Neuronal stem cell (in vitro differentiated cells): ENCODE data around the gene TCEANC2.

Experiments
- DNase-seq: peaks from one replicate; pipeline ENCODE4 v3.0.0-alpha.2; 2013; ENCODE audit warnings: low spot score
- H2AFZ ChIP-seq: one replicate; pipeline ENCODE4 v1.6.1; 2013; ENCODE audit warnings: mild to moderate bottlenecking, low read length, inconsistent platforms
- H2AK5ac ChIP-seq: 2 replicates; pipeline ENCODE4 v1.6.1; 2013; ENCODE audit warnings: low read depth, mild to moderate bottlenecking, inconsistent platforms, low read length, moderate library complexity, mixed read lengths
- H2BK120ac ChIP-seq: 2 replicates; pipeline ENCODE4 v1.6.1; 2013; ENCODE audit warnings: low read depth, mild to moderate bottlenecking, inconsistent platforms, low read length, moderate library complexity, mixed read lengths
- H2BK12ac ChIP-seq: one replicate; pipeline ENCODE4 v1.6.1; 2013; ENCODE audit warnings: low read length, inconsistent platforms
- H2BK15ac ChIP-seq: 2 replicates; pipeline ENCODE4 v1.6.1; 2013; ENCODE audit warnings: mild to moderate bottlenecking, low read length, inconsistent platforms, mixed read lengths
- H2BK5ac ChIP-seq: one replicate; pipeline ENCODE4 v1.6.1; 2013; ENCODE audit warnings: inconsistent platforms, mild to moderate bottlenecking, low read length, moderate library complexity
- H3K14ac ChIP-seq: one replicate; pipeline ENCODE4 v1.6.1; 2013; ENCODE audit warnings: low read length, inconsistent platforms
- H3K18ac ChIP-seq: 2 replicates; pipeline ENCODE4 v1.6.1; 2013; ENCODE audit warnings: low read length, inconsistent platforms
- H3K23ac ChIP-seq: 2 replicates; pipeline ENCODE4 v1.6.1; 2013; ENCODE audit warnings: low read depth, mild to moderate bottlenecking, mixed read lengths, low read length, inconsistent platforms; ENCODE audit not compliant: poor library complexity
- H3K27ac ChIP-seq: replicated peaks from 3 replicates; pipeline ENCODE4 v1.5.1; 2013; ENCODE audit warnings: low read length, inconsistent platforms
- H3K27me3 ChIP-seq, 3 experiments: 2 replicates each; pipeline ENCODE4 v1.6.1; 2013; ENCODE audit warnings: low read length in 3 of 3, mild to moderate bottlenecking in 2 of 3, inconsistent platforms in 1 of 3, low read depth in 1 of 3, mixed read lengths in 1 of 3, moderate library complexity in 1 of 3; ENCODE audit not compliant: control insufficient read depth in 3 of 3, insufficient read depth in 3 of 3
- H3K36me3 ChIP-seq, 2 donors: replicated peaks in 1 of 2; 2 replicates each; pipeline ENCODE4 v1.6.1; 2013; ENCODE audit warnings: low read length in 2 of 2; ENCODE audit not compliant: control insufficient read depth in 2 of 2, insufficient read depth in 2 of 2
- H3K4ac ChIP-seq: 2 replicates; pipeline ENCODE4 v1.6.1; 2013; ENCODE audit warnings: inconsistent platforms, mild to moderate bottlenecking, low read length, moderate library complexity
- H3K4me1 ChIP-seq, 2 donors: 1 replicate in 1 of 2; 2 replicates in 1 of 2; pipeline ENCODE4 v1.6.1; 2013; ENCODE audit warnings: low read length in 2 of 2, low read depth in 1 of 2; ENCODE audit not compliant: control insufficient read depth in 2 of 2, insufficient read depth in 1 of 2
- H3K4me2 ChIP-seq: one replicate; pipeline ENCODE4 v1.6.1; 2013; ENCODE audit warnings: mild to moderate bottlenecking, low read length, inconsistent platforms; ENCODE audit not compliant: insufficient read depth, poor library complexity, severe bottlenecking
- H3K4me3 ChIP-seq, 2 donors: 2 replicates each; pipeline ENCODE4 v1.5.1; 2013; ENCODE audit warnings: low read length in 2 of 2, mild to moderate bottlenecking in 2 of 2, inconsistent platforms in 1 of 2, moderate library complexity in 1 of 2
- H3K79me1 ChIP-seq: one replicate; pipeline ENCODE4 v1.6.1; 2013; ENCODE audit warnings: low read depth, mild to moderate bottlenecking, inconsistent platforms, low read length, moderate library complexity
- H3K9ac ChIP-seq: one replicate; pipeline ENCODE4 v1.6.1; 2013; ENCODE audit warnings: mild to moderate bottlenecking, low read depth, low read length, inconsistent platforms; ENCODE audit not compliant: poor library complexity
- H3K9me3 ChIP-seq, 2 donors: replicated peaks in 1 of 2; 2 replicates each; pipeline versions ENCODE3 to v1.6.1; 2013; ENCODE audit warnings: low read length in 2 of 2, mild to moderate bottlenecking in 2 of 2, inconsistent platforms in 1 of 2, low read depth in 1 of 2, mixed read lengths in 1 of 2, moderate library complexity in 1 of 2; ENCODE audit not compliant: control insufficient read depth in 2 of 2, insufficient read depth in 1 of 2
- H4K8ac ChIP-seq: one replicate; pipeline ENCODE4 v1.6.1; 2013; ENCODE audit warnings: low read depth, mild to moderate bottlenecking, inconsistent platforms, low read length, moderate library complexity
- H4K91ac ChIP-seq: one replicate; pipeline ENCODE4 v1.6.1; 2013; ENCODE audit warnings: low read length, low read depth, mild to moderate bottlenecking, inconsistent platforms; ENCODE audit not compliant: poor library complexity
- WGBS, 2 donors: extraction: QIAGEN DNeasy Blood & Tissue Kit; methylation state at CpG; one replicate each; pipeline ENCODE4 v1.1.7; 2013; ENCODE audit warnings: missing lambda C conversion rate in 2 of 2, mixed read lengths in 1 of 2; ENCODE audit not compliant: insufficient read length in 2 of 2, insufficient replicate concordance in 1 of 2; ENCODE audit errors: extremely low coverage in 2 of 2; 5-methylcytosine and 5-hydroxymethylcytosine counted together

TCEANC2 gene

DNA sequence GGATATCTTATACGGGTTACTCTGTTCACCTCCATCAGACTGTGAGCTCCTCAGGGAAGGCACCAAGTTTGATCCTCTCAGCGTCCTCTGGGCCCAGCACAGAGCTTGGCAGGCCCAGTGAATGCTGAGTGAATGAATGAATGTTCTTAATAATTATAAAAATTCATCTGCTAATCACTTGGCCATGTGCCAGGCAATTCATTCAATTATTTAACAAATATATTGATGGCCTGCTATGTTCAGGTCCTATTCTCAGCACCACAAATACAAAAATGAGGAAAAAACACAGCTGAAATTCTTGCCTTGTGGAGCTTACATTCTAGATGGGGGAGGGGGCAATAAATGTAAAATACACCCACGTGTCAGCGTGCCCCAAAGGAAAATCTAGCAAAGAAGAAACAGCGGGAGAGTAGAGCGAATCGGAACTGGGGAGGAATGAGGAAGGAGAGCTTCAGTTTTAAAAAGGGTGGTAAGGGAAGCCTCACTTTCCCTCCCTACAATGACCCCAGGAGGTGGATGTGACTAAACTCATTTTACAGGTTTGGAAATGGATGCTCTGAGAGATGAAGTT is 83.6 kb downstream of the TCEANC2 start:
- Histone ChIP-seq H4K91ac (no peak overlapping the region), H3K23ac (no peak overlapping the region), H2AFZ (peak overlapping the region; percentile 39), H3K27me3 (peaks cover 0 to 4% (median 0%) of the 10 kb centered on the region in 3 experiments), H2BK12ac (peak overlapping the region; percentile 88), H3K36me3 (no peaks in the 10 kb centered on the region), H4K8ac (no peak overlapping the region), H3K4ac (no peak overlapping the region), H2AK5ac (peak overlapping the region; percentile 30), H3K27ac (no peak overlapping the region), H2BK120ac (peak overlapping the region; percentile 66), H3K18ac (no peak overlapping the region), H3K4me1 (peaks cover 24 to 27% of the 10 kb centered on the region in 2 donors), H3K79me1 (no peaks in the 10 kb centered on the region), H3K9me3 (peaks cover 0 to 2% of the 10 kb centered on the region in 2 donors), H2BK15ac (peak overlapping the region; percentile 77), H2BK5ac (peak overlapping the region; percentile 21), H3K4me3 (no peak overlapping the region), H3K4me2 (no peak overlapping the region), H3K14ac (no peak overlapping the region), H3K9ac (no peak overlapping the region)
- DNase-seq, result no peak
- WGBS, 2 donors, result no CpG with 5 or more reads among the region's 7 CpGs

GRCh38 chr1:54137534-54138061 is 84.2 kb downstream of the TCEANC2 start:
- H2BK5ac ChIP-seq, result no peak overlapping the region
- H2BK15ac ChIP-seq, result peak overlapping the region; percentile 51
- H3K23ac ChIP-seq, result no peak overlapping the region
- DNase-seq, result no peak
- H2BK12ac ChIP-seq, result no peak overlapping the region
- no CpG with 5 or more reads among the region's 10 CpGs for WGBS, 2 donors
- peak overlapping the region; percentile 39 for H2AFZ ChIP-seq
- peak overlapping the region; percentile 14 for H3K14ac ChIP-seq
- no peak overlapping the region for H3K27ac ChIP-seq
- no peak overlapping the region for H4K8ac ChIP-seq
- H3K4me3 ChIP-seq, result no peak overlapping the region
- H2BK120ac ChIP-seq, result no peak overlapping the region
- peak overlapping the region; percentile 41 for H3K18ac ChIP-seq
- H3K27me3 ChIP-seq, result peaks cover 0 to 4% (median 0%) of the 10 kb centered on the region in 3 experiments
- H3K79me1 ChIP-seq, result no peaks in the 10 kb centered on the region
- no peak overlapping the region for H3K4ac ChIP-seq
- H3K4me1 ChIP-seq, result peaks cover 24 to 27% of the 10 kb centered on the region in 2 donors
- H3K9ac ChIP-seq, result no peak overlapping the region
- H3K4me2 ChIP-seq, result no peak overlapping the region
- H3K36me3 ChIP-seq, result no peaks in the 10 kb centered on the region
- H4K91ac ChIP-seq, result no peak overlapping the region
- H2AK5ac ChIP-seq, result peak overlapping the region; percentile 17
- H3K9me3 ChIP-seq, result peaks cover 0 to 2% of the 10 kb centered on the region in 2 donors

DNA sequence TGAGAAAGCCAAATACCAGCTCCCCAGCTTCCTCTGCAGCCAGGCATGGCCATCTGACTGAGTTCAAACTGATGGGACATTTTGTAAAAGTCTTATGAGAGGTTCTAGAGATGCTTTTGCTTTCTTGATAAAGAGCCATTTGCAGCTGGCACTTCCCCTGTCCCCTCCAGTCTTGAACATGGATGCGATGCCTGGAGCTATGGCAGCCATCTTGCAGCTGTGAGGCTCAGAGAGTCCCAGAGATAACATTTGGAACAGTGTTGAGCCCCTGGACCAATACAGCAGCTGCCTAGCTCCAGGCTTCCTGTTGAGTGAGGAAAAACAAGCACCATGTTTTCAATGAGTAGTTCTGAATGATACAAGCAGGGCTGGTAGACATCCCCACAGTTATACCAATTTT is 85.6 kb downstream of the TCEANC2 start:
- H2BK12ac ChIP-seq, result no peak overlapping the region
- H3K23ac ChIP-seq, result no peak overlapping the region
- no peaks in the 10 kb centered on the region for H3K79me1 ChIP-seq
- no peak overlapping the region for H3K27ac ChIP-seq
- no peaks in the 10 kb centered on the region for H3K36me3 ChIP-seq
- no peak overlapping the region for H3K4me2 ChIP-seq
- no peak overlapping the region for H3K18ac ChIP-seq
- H3K4me3 ChIP-seq, result no peak overlapping the region
- no peak overlapping the region for H2AFZ ChIP-seq
- H2BK5ac ChIP-seq, result no peak overlapping the region
- H4K91ac ChIP-seq, result no peak overlapping the region
- no peak overlapping the region for H4K8ac ChIP-seq
- peaks cover 0 to 7% (median 0%) of the 10 kb centered on the region in 3 experiments for H3K27me3 ChIP-seq
- H3K4ac ChIP-seq, result no peak overlapping the region
- H2BK120ac ChIP-seq, result no peak overlapping the region
- whole genome bisulfite sequencing, 2 donors, result no CpG with 5 or more reads among the region's 1 CpG
- DNase-seq, result no peak
- H3K9ac ChIP-seq, result no peak overlapping the region
- H2AK5ac ChIP-seq, result peak overlapping the region; percentile 43
- no peak overlapping the region for H3K14ac ChIP-seq
- H3K9me3 ChIP-seq, result peaks cover 0 to 2% of the 10 kb centered on the region in 2 donors
- H3K4me1 ChIP-seq, result peaks cover 24 to 27% of the 10 kb centered on the region in 2 donors
- H2BK15ac ChIP-seq, result no peak overlapping the region

DNA sequence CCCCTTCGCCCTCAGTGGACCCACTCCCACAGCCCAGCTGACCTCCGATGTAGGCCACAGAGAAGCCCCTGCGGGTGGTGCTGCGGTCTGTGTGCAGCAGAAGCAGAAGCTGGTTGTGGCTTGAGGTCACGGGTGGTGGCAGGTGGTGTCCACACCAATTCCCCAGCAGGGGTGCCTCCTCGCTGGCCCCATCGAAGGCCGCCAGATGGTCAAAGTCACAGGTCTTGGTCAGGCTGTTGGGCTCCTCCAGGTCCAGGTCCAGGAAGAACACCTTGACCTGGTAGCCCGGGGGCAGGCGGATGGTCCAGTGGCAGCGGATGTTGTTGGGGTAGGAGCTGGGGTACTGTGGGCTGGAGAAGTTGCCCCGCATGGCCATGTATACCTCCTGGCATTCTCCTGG is 86.3 kb downstream of the TCEANC2 start:
- H3K9me3 ChIP-seq, result peaks cover 0 to 2% of the 10 kb centered on the region in 2 donors
- no peak overlapping the region for H3K4me3 ChIP-seq
- H4K8ac ChIP-seq, result no peak overlapping the region
- peak overlapping the region; percentile 62 for H3K18ac ChIP-seq
- H2BK12ac ChIP-seq, result peak overlapping the region; percentile 50
- H3K27ac ChIP-seq, result no peak overlapping the region
- no peak overlapping the region for H3K4ac ChIP-seq
- H3K36me3 ChIP-seq, result no peaks in the 10 kb centered on the region
- no peak overlapping the region for H4K91ac ChIP-seq
- H2AFZ ChIP-seq, result no peak overlapping the region
- H2BK5ac ChIP-seq, result no peak overlapping the region
- H3K23ac ChIP-seq, result no peak overlapping the region
- no peak for DNase-seq
- H3K79me1 ChIP-seq, result peaks cover 1% of the 10 kb centered on the region
- H2BK120ac ChIP-seq, result no peak overlapping the region
- no peak overlapping the region for H3K14ac ChIP-seq
- H3K9ac ChIP-seq, result no peak overlapping the region
- peaks cover 0 to 7% (median 0%) of the 10 kb centered on the region in 3 experiments for H3K27me3 ChIP-seq
- peaks cover 24 to 25% of the 10 kb centered on the region in 2 donors for H3K4me1 ChIP-seq
- H2AK5ac ChIP-seq, result peak overlapping the region; percentile 37
- no CpG with 5 or more reads among the region's 12 CpGs for WGBS, 2 donors
- peak overlapping the region; percentile 54 for H2BK15ac ChIP-seq
- H3K4me2 ChIP-seq, result no peak overlapping the region
